GM18909 (cell line): Measurements from ENCODE around the gene RNMT.
A peak's percentile ranks its signal among the peaks of the same experiment; 100 is the strongest.
"Not testable (repeated sequence)": the region's sequence is repeated elsewhere in the genome, so short reads cannot be mapped to it uniquely, and the experiment has no call there.

Experiments
- ATAC-seq: cut with Tn5 transposase; IDR thresholded peaks from one replicate; pipeline ENCODE4 v1.9.1; 2021; ENCODE audit warnings: mild to moderate bottlenecking; ENCODE audit not compliant: unreplicated experiment, poor library complexity

RNMT gene

DNA sequence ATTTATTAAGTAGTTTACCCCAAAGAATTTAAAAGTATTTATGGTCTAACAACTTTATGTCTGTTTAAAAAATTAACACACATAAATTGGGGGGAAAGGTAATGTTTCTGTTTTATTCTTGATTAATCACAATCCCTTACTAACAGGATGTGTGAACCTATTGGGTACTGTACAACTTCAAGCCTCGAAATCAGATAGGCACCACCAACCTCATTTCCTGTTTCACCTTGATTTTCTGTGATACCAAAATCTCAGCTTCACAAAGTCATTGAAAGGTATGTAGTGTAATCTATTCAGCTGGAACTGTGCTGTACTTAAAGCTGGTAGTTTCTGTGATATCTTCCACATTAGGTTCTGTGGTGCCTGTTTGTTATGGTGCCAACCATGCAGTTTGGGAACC is 4.0 kb downstream of the RNMT start:
- ATAC-seq = no peak

- ATAC-seq = no peak
These were observed 9.2 kb downstream of the RNMT start for GRCh38 chr18:13735681-13736080.

- no peak for ATAC-seq
These were observed 19.2 kb downstream of the RNMT start for GRCh38 chr18:13745696-13746095.

- ATAC-seq = no peak
These were observed 20.2 kb downstream of the RNMT start for GRCh38 chr18:13746633-13747032.

DNA sequence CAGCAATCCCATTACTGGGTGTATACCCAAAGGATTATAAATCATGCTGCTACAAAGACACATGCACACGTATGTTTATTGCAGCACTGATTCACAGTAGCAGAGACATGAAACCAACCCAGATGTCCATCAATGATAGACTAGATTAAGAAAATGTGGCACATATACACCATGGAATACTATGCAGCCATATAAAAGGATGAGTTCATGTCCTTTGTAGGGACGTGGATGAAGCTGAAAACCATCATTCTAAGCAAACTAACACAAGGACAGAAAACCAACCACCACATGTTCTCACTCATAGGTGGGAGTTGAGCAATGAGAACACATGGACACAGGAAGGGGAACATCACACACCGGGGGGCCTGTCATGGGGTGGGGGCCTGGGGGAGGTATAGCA is 25.1 kb downstream of the RNMT start:
- not testable (repeated sequence) for ATAC-seq

- ATAC-seq = no peak
These were observed 29.8 kb downstream of the RNMT start for GRCh38 chr18:13756261-13756660.

DNA sequence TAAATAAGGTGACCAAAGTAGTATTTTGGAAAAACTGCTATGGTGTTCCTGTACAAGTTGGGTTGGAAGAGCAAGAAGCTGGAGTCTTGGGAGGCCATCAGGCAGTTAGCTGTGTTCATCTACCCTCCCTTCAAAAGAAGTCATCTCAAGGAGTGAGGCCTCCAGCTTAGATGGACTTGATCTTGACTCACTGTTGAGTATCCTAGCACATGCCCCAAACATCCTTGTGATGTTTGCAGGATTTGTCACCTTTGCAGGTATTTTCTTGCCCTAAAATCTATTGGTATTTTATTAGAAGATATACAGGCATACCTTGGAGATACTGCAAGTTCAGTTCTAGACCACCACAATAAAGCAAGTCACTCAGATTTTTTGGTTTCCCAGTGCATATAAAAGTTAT is 30.2 kb downstream of the RNMT start:
- no peak for ATAC-seq

- no peak for ATAC-seq
These were observed 32.1 kb downstream of the RNMT start for GRCh38 chr18:13758622-13759021.

DNA sequence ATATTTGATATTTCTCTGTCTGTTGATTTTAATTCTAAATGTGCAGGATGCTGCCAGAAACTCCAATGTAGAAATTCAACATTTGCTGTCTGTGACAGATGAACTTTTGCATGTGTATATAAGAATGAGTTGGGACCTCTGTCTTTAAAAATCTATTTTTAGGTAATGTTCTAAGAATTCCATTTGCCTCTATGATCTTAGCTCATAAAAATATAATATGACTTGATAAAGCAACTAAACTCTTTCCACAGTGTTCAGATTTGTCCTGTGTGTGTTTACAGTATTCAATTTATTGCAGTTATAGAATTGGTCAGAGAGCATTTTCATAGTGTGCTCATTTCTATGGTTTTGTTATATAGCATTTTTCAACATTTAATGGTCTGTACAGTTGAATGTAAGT is 33.6 kb downstream of the RNMT start:
- no peak for ATAC-seq

DNA sequence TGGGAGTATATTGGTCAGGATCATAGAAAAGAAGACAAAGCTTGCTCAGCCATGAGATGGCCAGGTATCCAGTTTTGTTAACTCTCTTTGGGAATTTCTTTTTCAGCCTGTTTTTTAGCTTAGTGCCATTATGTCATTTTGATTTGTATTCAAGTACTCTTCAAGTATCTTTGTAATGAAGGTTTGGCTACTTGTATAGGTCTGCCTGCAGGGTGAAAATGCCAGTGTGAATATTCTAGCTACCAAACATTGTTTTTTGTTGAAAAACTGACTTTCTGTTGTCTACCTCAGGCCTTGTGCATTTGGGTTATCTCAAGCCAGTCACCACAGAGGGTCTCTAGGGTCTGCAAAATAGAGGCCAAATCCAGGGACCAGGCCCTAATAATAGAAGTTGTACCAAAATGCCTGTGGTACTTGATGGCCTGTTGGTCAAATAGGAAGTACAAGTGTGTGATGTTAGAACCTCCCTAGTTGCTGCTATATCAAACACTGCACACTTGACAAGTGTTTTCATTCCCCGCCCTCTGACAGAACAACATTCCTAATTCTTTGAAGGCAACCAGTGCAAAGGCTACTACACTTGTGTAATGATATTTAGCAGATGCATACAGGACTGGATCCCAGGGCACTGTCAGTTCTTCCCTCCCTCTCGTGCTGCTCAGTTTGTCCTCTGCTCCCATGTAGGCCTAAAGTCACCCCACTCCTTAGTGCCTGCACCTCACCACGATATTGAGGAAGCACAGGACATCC is 36.4 kb downstream of the RNMT start:
- ATAC-seq = no peak

DNA sequence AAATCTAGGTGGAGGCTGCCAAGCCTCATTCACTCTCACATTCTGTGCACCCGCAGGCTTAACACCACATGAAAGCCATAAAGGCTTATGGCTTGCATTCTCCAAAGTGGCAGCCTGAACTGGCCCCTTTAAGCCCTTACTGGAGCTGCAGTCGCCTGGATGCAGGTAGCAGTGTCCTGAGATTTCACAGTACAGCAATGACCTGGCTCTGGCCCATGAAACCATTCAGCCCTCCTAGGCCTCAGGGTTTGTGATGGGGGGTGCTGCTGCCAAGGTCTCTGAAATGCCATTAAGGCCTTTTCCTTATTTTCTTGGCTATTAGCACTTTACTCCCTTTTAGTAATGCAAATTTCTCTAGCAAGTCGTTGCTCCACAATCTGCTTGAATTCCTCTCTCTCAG is 48.6 kb downstream of the RNMT start:
- no peak for ATAC-seq

GRCh38 chr18:13791181-13791580 is 64.7 kb downstream of the RNMT start:
- no peak for ATAC-seq

DNA sequence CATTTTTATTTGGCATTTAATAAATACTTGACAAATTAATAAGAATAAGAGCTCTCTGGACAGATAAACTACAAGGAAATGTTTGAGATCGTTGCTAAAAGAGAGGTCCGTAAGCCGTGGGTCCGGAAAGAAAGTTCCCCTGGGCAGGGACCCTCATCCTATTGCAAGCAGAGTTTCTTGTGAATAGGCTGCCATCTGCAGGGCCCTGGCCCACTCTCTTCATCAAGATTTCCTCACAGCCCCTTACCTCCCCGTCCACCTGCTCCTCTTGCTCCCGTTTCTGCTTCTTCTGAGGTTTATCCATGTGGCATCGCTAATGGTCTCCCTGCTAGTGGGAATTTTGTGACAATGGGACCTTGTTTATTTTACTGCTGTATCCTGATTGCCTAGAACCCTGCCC is 67.3 kb downstream of the RNMT start:
- ATAC-seq = no peak

GRCh38 chr18:13796515-13796914 is 70.0 kb downstream of the RNMT start:
- ATAC-seq = no peak

- ATAC-seq = no peak
These were observed 70.7 kb downstream of the RNMT start for GRCh38 chr18:13797157-13797611.

DNA sequence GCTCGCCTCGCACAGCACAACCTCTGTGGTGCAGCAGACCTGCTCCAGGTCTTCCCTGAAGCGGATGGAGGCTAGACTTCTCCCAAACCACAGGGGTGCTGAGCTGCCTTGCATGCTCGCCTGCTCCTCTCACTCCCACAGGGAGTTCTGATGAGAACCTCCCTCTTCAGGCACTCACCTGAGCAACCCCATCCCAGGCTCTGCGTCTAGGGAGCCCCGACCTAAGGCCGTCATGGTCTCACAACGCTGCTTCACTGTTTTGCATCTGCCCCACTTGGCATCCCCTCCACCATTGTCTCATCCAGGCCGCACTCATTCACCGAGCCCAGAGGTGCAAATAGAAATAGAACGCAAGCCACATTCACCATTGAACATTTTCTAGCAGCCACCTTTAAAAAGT is 72.9 kb downstream of the RNMT start:
- no peak for ATAC-seq

DNA sequence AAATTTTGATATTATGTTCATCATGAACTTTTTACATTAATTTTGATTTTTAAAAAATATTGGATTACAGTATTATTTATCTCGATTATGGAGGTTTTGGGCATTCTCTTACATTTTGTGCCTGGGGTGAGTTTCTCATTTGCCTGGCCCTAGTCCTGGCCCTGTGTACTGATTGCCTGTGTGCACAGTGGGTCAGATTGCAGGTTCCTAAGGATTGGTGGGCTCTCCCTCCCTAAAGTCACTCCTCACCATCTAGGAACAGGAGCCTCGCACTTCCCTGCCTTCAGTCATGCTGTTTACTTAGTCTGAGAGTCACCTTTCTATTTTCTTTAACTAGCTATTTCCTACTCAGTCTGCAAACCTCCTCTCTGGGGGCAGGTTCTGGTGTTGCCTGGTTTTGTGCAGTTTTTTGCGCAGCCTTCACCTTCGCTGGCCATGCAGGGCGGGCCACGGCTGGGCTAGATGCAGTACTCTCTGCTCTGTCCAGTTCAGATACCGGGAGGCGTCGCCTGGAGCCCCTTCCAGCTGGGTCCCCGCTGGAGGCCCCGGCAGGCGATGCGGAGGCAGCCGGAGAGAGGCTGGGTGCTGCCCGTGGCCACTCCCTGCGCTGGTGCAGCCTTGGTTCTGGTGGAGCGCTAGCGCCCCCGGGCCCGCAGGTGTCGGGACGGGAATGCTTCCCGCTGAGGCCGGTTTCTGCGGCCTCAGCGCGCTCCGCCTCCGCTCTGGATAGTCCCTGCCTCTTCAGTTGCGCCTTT is 74.2 kb downstream of the RNMT start:
- peak; percentile 72 for ATAC-seq

GRCh38 chr18:13801260-13801601 is 74.8 kb downstream of the RNMT start:
- no peak for ATAC-seq

- ATAC-seq = no peak
These were observed 77.8 kb downstream of the RNMT start for GRCh38 chr18:13804305-13804704.

GRCh38 chr18:13808294-13809042 is 82.0 kb downstream of the RNMT start:
- ATAC-seq = no peak

DNA sequence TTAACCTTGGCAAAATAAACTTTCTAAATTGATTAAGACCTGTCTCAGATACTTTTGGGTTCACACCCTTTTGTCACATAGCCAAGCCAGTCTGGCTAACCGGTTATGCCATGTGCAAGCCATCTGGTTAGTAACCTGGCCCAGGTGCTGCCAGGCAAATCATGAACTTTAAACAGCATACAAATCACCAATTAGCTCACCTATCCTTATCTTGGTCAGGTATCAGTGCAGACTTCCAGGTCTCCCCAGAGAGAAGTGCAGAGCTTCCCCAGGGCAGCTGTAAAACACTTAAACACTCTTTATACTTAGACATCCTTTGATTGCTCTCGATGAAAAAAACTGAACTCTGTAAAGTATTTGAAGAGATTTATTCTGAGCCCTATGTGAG is 82.6 kb downstream of the RNMT start:
- no peak for ATAC-seq
